ENCODE results near the gene PALLD. TPM values are rescaled to one million over a fixed set of nuclear protein-coding genes. Genes with fewer than 3 reads are reported as not detected.

PALLD gene
- total RNA-seq, 1 experiment from 2014 or later: 26.7 TPM

DNA sequence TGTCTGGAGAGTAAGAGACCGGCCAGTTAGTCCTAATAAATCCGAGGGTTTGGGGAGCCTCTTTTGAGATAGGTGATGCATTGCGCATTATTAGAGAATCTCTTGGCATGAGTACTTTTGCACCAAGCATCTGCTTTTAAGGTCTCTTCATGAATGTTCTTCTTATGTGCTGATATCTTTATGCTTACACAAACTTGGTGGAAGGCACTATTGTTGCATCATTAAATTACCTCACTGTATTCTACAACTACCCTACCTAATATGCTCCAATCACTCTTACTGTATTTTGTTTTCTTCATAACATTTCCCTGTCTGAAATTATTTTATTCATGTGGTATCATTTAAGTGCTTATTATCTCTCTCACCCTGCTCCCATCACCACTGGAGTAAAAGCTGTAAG, 151.6 kb downstream of the PALLD start:
- Histone ChIP-seq H3K27me3 (ENCODE audit: low read length) (no peaks in the 10 kb centered on the region), H3K9me3 (ENCODE audit: low read length) (no peaks in the 10 kb centered on the region), H3F3A (ENCODE audit: low read length, unreplicated experiment) (no peaks in the 10 kb centered on the region), H3K27ac (ENCODE audit: low read length) (no peak overlapping the region), H4K20me1 (ENCODE audit: low read length) (no peaks in the 10 kb centered on the region), H3K4me3 (ENCODE audit: low read length) (no peak overlapping the region), H3K36me3 (ENCODE audit: low read depth, low read length) (no peaks in the 10 kb centered on the region), H3K4me2 (ENCODE audit: low read length) (no peak overlapping the region), H3K9me2 (replicated peaks; ENCODE audit: low read length) (no peaks in the 10 kb centered on the region), H3K9ac (ENCODE audit: low read length) (no peak overlapping the region), H2AFZ (ENCODE audit: low read length) (no peak overlapping the region), H3K79me2 (ENCODE audit: low read length) (peaks cover 62% of the 10 kb centered on the region), H3K4me1 (ENCODE audit: insufficient read depth, low read length) (peaks cover 9% of the 10 kb centered on the region; the same call in 1 of the 2 replicates)
- TF ChIP-seq EZH2 (IDR thresholded peaks at IDR 0.05; ENCODE audit: low read length, unreplicated experiment) (no peak), CTCF (conservative IDR thresholded peaks at IDR 0.05; ENCODE audit: low read depth, low read length) (no peak), EZH2phosphoT487 (IDR thresholded peaks at IDR 0.05; ENCODE audit: borderline replicate concordance, low read length) (no peak)
- ChIA-PET CTCF (no interaction called here), POLR2A (ENCODE audit: unreplicated experiment) (no interaction called here)
- BruUV-seq (replicated peaks): no TSS peak
- intact Hi-C loops (cut with micrococcal nuclease): no loop called here
- no peak for ATAC-seq
- no peak for DNase-seq

- H3K4me1 ChIP-seq (ENCODE audit: insufficient read depth, low read length): peaks cover 11% of the 10 kb centered on the region; the same call in 1 of the 2 replicates
- intact Hi-C loops (cut with micrococcal nuclease): no loop called here
- H3K79me2 ChIP-seq (ENCODE audit: low read length): peaks cover 59% of the 10 kb centered on the region
- ChIA-PET CTCF (no interaction called here), POLR2A (ENCODE audit: unreplicated experiment) (no interaction called here)
- DNase-seq (peak; percentile 36), ATAC-seq (no peak)
- no peak overlapping the region for H3K9ac ChIP-seq (ENCODE audit: low read length)
- no TSS peak for BruUV-seq (replicated peaks)
- H3F3A ChIP-seq (ENCODE audit: low read length, unreplicated experiment): no peaks in the 10 kb centered on the region
- H3K9me2 ChIP-seq (replicated peaks; ENCODE audit: low read length): no peaks in the 10 kb centered on the region
- no peak for TF ChIP-seq EZH2phosphoT487 (IDR thresholded peaks at IDR 0.05; ENCODE audit: borderline replicate concordance, low read length)
- TF ChIP-seq EZH2 (IDR thresholded peaks at IDR 0.05; ENCODE audit: low read length, unreplicated experiment): no peak
- no peak for TF ChIP-seq CTCF (conservative IDR thresholded peaks at IDR 0.05; ENCODE audit: low read depth, low read length)
- H3K9me3 ChIP-seq (ENCODE audit: low read length): no peaks in the 10 kb centered on the region
- H3K27ac ChIP-seq (ENCODE audit: low read length): no peak overlapping the region
- no peaks in the 10 kb centered on the region for H3K27me3 ChIP-seq (ENCODE audit: low read length)
- H3K4me3 ChIP-seq (ENCODE audit: low read length): no peak overlapping the region
- H3K4me2 ChIP-seq (ENCODE audit: low read length): no peak overlapping the region
- no peaks in the 10 kb centered on the region for H3K36me3 ChIP-seq (ENCODE audit: low read depth, low read length)
- H4K20me1 ChIP-seq (ENCODE audit: low read length): no peaks in the 10 kb centered on the region
- H2AFZ ChIP-seq (ENCODE audit: low read length): no peak overlapping the region
Observed at GRCh38 chr4:168648929-168649328, 152.1 kb downstream of the PALLD start.

DNA sequence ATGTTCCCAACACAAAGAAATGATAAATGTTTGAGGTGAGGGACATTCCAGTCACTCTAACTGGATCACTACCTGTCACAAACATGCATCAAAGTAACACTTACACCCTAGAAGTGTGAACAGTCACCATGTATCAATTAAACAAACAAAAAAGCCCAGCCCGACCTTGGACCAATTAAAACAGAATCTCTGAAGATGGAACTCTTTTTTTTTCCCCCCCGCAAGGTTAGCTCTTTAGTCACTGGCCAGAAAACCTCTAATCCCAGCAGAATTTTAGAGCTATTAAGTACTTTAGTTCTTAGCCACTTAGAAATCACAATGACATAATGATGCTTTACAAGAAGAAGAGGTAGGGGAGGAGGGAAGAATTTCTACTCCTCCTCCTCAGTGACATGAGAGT, 154.5 kb downstream of the PALLD start:
- no peaks in the 10 kb centered on the region for H3F3A ChIP-seq (ENCODE audit: low read length, unreplicated experiment)
- H3K9ac ChIP-seq (ENCODE audit: low read length): no peak overlapping the region
- H3K4me2 ChIP-seq (ENCODE audit: low read length): no peak overlapping the region
- no peak; the same call in 1 of the 2 replicates for ATAC-seq
- H3K4me1 ChIP-seq (ENCODE audit: insufficient read depth, low read length): peaks cover 35% of the 10 kb centered on the region
- no peak for TF ChIP-seq CTCF (conservative IDR thresholded peaks at IDR 0.05; ENCODE audit: low read depth, low read length)
- no peak for TF ChIP-seq EZH2phosphoT487 (IDR thresholded peaks at IDR 0.05; ENCODE audit: borderline replicate concordance, low read length)
- no peak for TF ChIP-seq EZH2 (IDR thresholded peaks at IDR 0.05; ENCODE audit: low read length, unreplicated experiment)
- intact Hi-C loops (cut with micrococcal nuclease): no loop called here
- POLR2A ChIA-PET (ENCODE audit: unreplicated experiment): interaction anchor here (0.6 to 0.7 kb wide), 2 partner anchors 92 to 350 kb away, joined by 3 read pairs; no protein-coding TSS in a partner anchor
- no peaks in the 10 kb centered on the region for H3K27me3 ChIP-seq (ENCODE audit: low read length)
- H3K9me3 ChIP-seq (ENCODE audit: low read length): no peaks in the 10 kb centered on the region
- BruUV-seq (replicated peaks): no TSS peak
- no peaks in the 10 kb centered on the region for H3K9me2 ChIP-seq (replicated peaks; ENCODE audit: low read length)
- H3K27ac ChIP-seq (ENCODE audit: low read length): no peak overlapping the region
- no peaks in the 10 kb centered on the region for H3K36me3 ChIP-seq (ENCODE audit: low read depth, low read length)
- no peak overlapping the region for H3K4me3 ChIP-seq (ENCODE audit: low read length)
- H3K79me2 ChIP-seq (ENCODE audit: low read length): peaks cover 44% of the 10 kb centered on the region
- H2AFZ ChIP-seq (ENCODE audit: low read length): no peak overlapping the region
- DNase-seq: peak; percentile 37
- H4K20me1 ChIP-seq (ENCODE audit: low read length): no peaks in the 10 kb centered on the region
- CTCF ChIA-PET: interaction anchor here (0.6 kb wide), 1 partner anchor 14 kb away, joined by 3 read pairs; no protein-coding TSS in a partner anchor
